Kidney (tissue), 14 donors: ENCODE data around the gene CLK3. TPM values are rescaled to one million over a fixed set of nuclear protein-coding genes. Genes with fewer than 3 reads are reported as not detected.
"Not testable (repeated sequence)": the region's sequence is repeated elsewhere in the genome, so short reads cannot be mapped to it uniquely, and the experiment has no call there.

Source experiments
- DNase-seq, 5 donors: peaks; one replicate each; pipeline ENCODE4 v3.0.0-alpha.2; 2013 to 2020
- FAIRE-seq: peaks from 2 replicates; lab custom pipeline; 2012; peaks lifted over from hg19 to GRCh38; lab: Jason Lieb, UNC
- H3K27ac ChIP-seq, 2 donors: one replicate each; pipeline ENCODE4 v1.7.0; 2013; ENCODE audit warnings: low read depth in 2 of 2, low read length in 2 of 2, inconsistent platforms in 1 of 2
- H3K27me3 ChIP-seq: one replicate; pipeline ENCODE4 v1.7.1; 2013; ENCODE audit warnings: low read length, inconsistent platforms; ENCODE audit not compliant: control insufficient read depth, insufficient read depth
- H3K36me3 ChIP-seq, 3 donors: one replicate each; pipeline versions ENCODE4 v1.7.0 to v1.7.1; 2013; ENCODE audit warnings: low read length in 3 of 3, control low read depth in 1 of 3, inconsistent platforms in 1 of 3; ENCODE audit not compliant: insufficient read depth in 3 of 3, control insufficient read depth in 2 of 3
- H3K4me1 ChIP-seq, 3 donors: one replicate each; pipeline versions ENCODE4 v1.7.0 to v1.7.1; 2013; ENCODE audit warnings: low read length in 3 of 3, inconsistent platforms in 1 of 3, low read depth in 1 of 3; ENCODE audit not compliant: control insufficient read depth in 2 of 3, insufficient read depth in 2 of 3
- H3K4me3 ChIP-seq, 3 donors: one replicate each; pipeline versions ENCODE4 v1.7.0 to v1.8.1; 2013; ENCODE audit warnings: low read length in 3 of 3, control low read depth in 1 of 3, inconsistent platforms in 1 of 3
- H3K9ac ChIP-seq, 3 donors: one replicate each; pipeline versions ENCODE4 v1.7.0 to v1.7.1; 2013; ENCODE audit warnings: low read length in 3 of 3, control low read depth in 1 of 3, inconsistent platforms in 1 of 3
- H3K9me3 ChIP-seq, 3 donors: one replicate each; pipeline versions ENCODE4 v1.7.0 to v1.7.1; 2013; ENCODE audit warnings: low read length in 3 of 3, control low read depth in 1 of 3, inconsistent platforms in 1 of 3; ENCODE audit not compliant: control insufficient read depth in 2 of 3, insufficient read depth in 1 of 3
- intact Hi-C: fragments of 100-400 bp; cut with DNase I; formaldehyde crosslinking; loops from one replicate; pipeline ENCODE4 v1.11.1; 2022
- polyA plus RNA-seq: library from polyadenylated mRNA; stranded (reverse); fragments of 350-450 nt; fragmentation: Illumina TruSeq; extraction: RNeasy Lipid Tissue Mini Kit (QIAGEN cat#74804); gene quantifications from one replicate; pipeline ENCODE4 v1.2.3, GENCODE V29; 2014; ENCODE audit warnings: low read depth, low replicate concordance; ENCODE audit not compliant: insufficient read depth
- total RNA-seq: library from RNA; stranded (reverse); fragmentation: NEBNext Ultra II Directional; extraction: Animal tissue kit (Norgen Biotek cat#: 25700); gene quantifications from one replicate; pipeline ENCODE4 v1.2.1, GENCODE V29; 2021
- TF ChIP-seq, protein P1 (sequence below): IDR thresholded peaks from 3 replicates; pipeline ENCODE4 v1.5.1; 2012; ENCODE audit warnings: mild to moderate bottlenecking, moderate library complexity, borderline replicate concordance; ENCODE audit not compliant: insufficient read depth; ENCODE audit errors: extremely low read depth
- donor health status: control.
- donor health status: control.
- donor health status: control.
- donor health status: control.
- donor health status: control.
- donor health status: DM: yes; HTN: yes; CAD: no.
- donor health status: Normal renal cell carcinoma (clear cell type).

Gene CLK3
- total and polyA plus RNA-seq, 2 donors from 2014 or later: 54.1 to 66.3 TPM

DNA sequence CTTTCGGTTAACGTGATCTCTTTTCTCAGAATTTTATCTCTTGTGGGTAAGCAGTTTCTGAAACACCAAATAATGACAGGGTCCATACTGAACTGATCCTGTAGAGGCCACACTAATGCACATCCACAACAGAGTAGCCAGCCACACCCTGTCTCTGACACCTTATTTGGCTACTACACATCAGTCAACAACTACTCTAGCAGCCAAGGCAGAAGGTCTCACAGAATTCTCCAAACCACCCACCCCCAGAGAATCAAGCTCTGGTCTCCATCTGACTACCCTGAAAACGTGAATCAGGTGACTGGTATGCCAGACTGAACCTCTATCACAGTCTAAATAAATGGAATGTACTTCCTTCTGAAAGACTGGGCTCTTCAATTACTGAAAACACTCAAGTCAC, 42.2 kb downstream of the CLK3 start:
- FAIRE-seq: no peak
- TF ChIP-seq, protein P1, sequence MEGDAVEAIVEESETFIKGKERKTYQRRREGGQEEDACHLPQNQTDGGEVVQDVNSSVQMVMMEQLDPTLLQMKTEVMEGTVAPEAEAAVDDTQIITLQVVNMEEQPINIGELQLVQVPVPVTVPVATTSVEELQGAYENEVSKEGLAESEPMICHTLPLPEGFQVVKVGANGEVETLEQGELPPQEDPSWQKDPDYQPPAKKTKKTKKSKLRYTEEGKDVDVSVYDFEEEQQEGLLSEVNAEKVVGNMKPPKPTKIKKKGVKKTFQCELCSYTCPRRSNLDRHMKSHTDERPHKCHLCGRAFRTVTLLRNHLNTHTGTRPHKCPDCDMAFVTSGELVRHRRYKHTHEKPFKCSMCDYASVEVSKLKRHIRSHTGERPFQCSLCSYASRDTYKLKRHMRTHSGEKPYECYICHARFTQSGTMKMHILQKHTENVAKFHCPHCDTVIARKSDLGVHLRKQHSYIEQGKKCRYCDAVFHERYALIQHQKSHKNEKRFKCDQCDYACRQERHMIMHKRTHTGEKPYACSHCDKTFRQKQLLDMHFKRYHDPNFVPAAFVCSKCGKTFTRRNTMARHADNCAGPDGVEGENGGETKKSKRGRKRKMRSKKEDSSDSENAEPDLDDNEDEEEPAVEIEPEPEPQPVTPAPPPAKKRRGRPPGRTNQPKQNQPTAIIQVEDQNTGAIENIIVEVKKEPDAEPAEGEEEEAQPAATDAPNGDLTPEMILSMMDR: no peak
- peaks cover 0 to 14% (median 4%) of the 10 kb centered on the region in 3 donors for H3K4me1 ChIP-seq
- H3K36me3 ChIP-seq: no peaks in the 10 kb centered on the region
- H3K9ac ChIP-seq: no peak overlapping the region
- H3K27ac ChIP-seq: no peak overlapping the region
- intact Hi-C loops: no loop called here
- no peaks in the 10 kb centered on the region for H3K9me3 ChIP-seq
- H3K27me3 ChIP-seq: no peaks in the 10 kb centered on the region
- H3K4me3 ChIP-seq: no peak overlapping the region
- DNase-seq: no peak

DNA sequence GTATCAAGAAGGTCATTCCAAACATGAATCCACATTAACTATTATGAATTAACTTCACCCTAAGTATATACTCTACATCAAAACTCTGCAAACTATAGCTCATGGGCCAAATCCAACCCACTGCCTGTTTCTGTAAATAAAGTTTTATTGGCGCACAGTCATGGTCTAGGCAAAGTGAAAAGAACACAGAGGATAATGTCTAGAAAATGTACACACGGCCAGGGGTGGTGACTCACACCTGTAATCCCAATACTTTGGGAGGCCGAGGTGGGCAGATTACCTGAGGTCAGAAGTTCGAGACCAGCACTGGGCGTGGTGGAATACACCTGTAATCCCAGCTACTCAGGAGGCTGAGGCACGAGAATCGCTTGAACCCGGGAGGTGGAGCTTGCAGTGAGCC, 45.6 kb downstream of the CLK3 start:
- H3K4me3 ChIP-seq, intact Hi-C loops, DNase-seq, H3K9me3 ChIP-seq, H3K9ac ChIP-seq, FAIRE-seq, H3K36me3 ChIP-seq, H3K27ac ChIP-seq, H3K27me3 ChIP-seq: not testable (repeated sequence)
- H3K4me1 ChIP-seq: peaks cover 0 to 24% (median 11%) of the 10 kb centered on the region in 3 donors

DNA sequence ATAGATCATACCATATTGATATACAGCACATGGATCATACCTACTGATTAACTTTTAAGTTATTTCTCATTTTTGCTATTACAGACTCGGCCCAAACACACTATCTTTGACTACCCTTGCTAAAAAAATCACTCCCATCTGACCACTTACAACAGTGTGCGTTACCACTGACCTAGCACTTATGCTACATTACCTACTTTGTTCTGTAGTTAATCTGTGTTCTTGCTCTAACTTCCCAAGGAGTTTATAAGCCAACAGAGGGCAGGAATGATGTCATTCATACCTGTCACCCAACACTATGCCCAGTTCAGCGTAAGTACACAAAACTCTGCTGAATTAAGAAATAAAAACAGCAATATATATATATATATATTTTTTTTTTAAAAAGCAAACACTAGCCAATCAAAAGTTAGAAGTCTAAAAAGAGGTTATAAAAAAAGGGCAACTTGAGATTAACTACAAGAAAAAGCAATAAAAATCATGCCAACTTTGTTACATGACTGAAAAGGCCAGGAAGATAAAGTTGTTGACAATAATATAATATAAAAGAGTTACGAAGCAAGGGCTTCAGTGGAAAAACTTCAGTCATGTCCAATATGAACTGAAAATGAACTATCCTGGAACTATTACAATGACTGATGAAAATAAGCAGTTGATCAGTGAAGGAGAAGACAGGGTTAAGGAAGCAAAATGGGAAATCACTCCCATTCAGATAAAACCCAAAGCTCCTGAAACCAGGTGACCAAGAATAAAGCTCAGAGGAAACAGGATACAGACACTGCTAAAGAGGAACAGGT, 46.6 kb downstream of the CLK3 start:
- H3K9ac ChIP-seq: no peak overlapping the region
- no peak overlapping the region for H3K4me3 ChIP-seq
- intact Hi-C loops: no loop called here
- H3K27ac ChIP-seq: no peak overlapping the region
- no peaks in the 10 kb centered on the region for H3K36me3 ChIP-seq
- H3K9me3 ChIP-seq: no peaks in the 10 kb centered on the region
- DNase-seq (no peak), FAIRE-seq (no peak)
- H3K27me3 ChIP-seq: no peaks in the 10 kb centered on the region
- peaks cover 0 to 20% (median 11%) of the 10 kb centered on the region in 3 donors for H3K4me1 ChIP-seq
- TF ChIP-seq, protein P1: no peak

DNA sequence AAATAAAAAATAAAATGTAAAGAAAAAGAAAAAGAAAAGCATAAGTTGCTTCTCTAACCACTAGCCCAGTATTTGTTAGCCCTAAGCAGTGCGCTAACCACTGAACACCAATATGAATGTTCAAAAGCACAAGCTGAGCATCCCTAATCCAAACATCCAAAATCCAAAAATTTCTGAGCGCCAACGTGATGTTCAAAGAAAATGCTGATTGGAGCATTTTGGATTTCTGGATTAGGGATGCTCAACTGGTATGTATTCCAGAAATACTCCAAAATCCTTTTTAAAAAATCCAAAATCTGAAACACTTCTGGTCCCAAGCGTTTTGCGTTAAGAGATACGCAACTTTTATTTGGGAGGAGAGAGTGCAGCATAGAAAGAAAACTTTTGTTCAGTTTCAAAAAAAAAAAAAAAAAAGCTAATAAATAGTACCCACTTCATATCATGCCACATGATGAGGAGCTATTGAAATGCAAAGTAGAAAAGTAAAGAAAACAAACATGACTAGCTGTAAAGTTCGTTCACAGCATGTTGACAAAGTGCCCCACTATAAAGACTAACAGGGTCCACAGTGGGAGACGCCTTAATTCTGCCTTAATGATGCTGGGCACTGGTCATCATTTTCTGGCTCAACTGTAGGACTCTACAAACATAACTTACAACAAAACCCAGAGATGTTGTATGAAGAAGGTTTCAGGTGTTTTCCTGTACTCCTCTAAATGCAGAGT, 47.8 kb downstream of the CLK3 start:
- no peak overlapping the region for H3K9ac ChIP-seq

More for the DNA sequence above, 47.8 kb downstream of the CLK3 start:
- H3K36me3 ChIP-seq: peaks cover 0 to 3% (median 0%) of the 10 kb centered on the region in 3 donors
- TF ChIP-seq, protein P1: no peak
- intact Hi-C loops: no loop called here
- no peaks in the 10 kb centered on the region for H3K27me3 ChIP-seq
- FAIRE-seq: no peak
- no peak overlapping the region for H3K27ac ChIP-seq
- no peaks in the 10 kb centered on the region for H3K9me3 ChIP-seq
- peaks cover 0 to 13% (median 9%) of the 10 kb centered on the region in 3 donors for H3K4me1 ChIP-seq
- H3K4me3 ChIP-seq: no peak overlapping the region
- DNase-seq: no peak
